Thymus (tissue), 11 donors: ENCODE measurements around the gene C4orf33. TPM values are rescaled to one million over a fixed set of nuclear protein-coding genes. Genes with fewer than 3 reads are reported as not detected.

Experiments
- DNase-seq, 9 donors: peaks; one replicate each; pipeline ENCODE4 v3.0.0-alpha.2; 2013; ENCODE audit warnings: low spot score in 9 of 9, low read depth in 6 of 9, missing footprints in 1 of 9
- H3K27ac ChIP-seq, 2 donors: one replicate each; pipeline ENCODE4 v1.5.1; 2013; ENCODE audit warnings: control low read depth in 1 of 2, low read depth in 1 of 2, low read length in 1 of 2, mild to moderate bottlenecking in 1 of 2, moderate library complexity in 1 of 2
- H3K27me3 ChIP-seq, 2 donors: one replicate each; pipeline ENCODE4 v1.5.1; 2013; ENCODE audit warnings: low read length in 1 of 2; ENCODE audit not compliant: control insufficient read depth in 2 of 2, insufficient read depth in 1 of 2
- H3K36me3 ChIP-seq, 2 donors: one replicate each; pipeline ENCODE4 v1.5.1; 2013; ENCODE audit warnings: low read length in 1 of 2, mild to moderate bottlenecking in 1 of 2, moderate library complexity in 1 of 2; ENCODE audit not compliant: control insufficient read depth in 2 of 2, insufficient read depth in 2 of 2
- H3K4me1 ChIP-seq, 2 donors: one replicate each; pipeline ENCODE4 v1.5.1; 2013; ENCODE audit warnings: low read length in 2 of 2; ENCODE audit not compliant: control insufficient read depth in 2 of 2, insufficient read depth in 2 of 2
- H3K4me3 ChIP-seq, 2 donors: one replicate each; pipeline ENCODE4 v1.5.1; 2013; ENCODE audit warnings: low read length in 2 of 2, control low read depth in 1 of 2, mild to moderate bottlenecking in 1 of 2
- H3K9me3 ChIP-seq, 2 donors: one replicate each; pipeline ENCODE4 v1.5.1; 2013; ENCODE audit warnings: low read length in 1 of 2, mild to moderate bottlenecking in 1 of 2; ENCODE audit not compliant: control insufficient read depth in 2 of 2, insufficient read depth in 1 of 2
- WGBS: extraction: QIAGEN DNeasy Blood & Tissue Kit; methylation state at CpG from one replicate; pipeline ENCODE4 v1.1.7; 2013; 5-methylcytosine and 5-hydroxymethylcytosine counted together
- polyA plus RNA-seq: library from polyadenylated mRNA; stranded (reverse); fragments of 200-250 nt; gene quantifications from one replicate; pipeline ENCODE4 v1.2.3, GENCODE V29; 2013
- total RNA-seq: library from RNA; stranded (reverse); fragments of 120-200 nt; gene quantifications from one replicate; pipeline ENCODE4 v1.2.4, GENCODE V29; 2013
- donor health status: healthy.

The C4orf33 gene
- total and polyA plus RNA-seq, 2 donors: 10.3 to 14.9 TPM

DNA sequence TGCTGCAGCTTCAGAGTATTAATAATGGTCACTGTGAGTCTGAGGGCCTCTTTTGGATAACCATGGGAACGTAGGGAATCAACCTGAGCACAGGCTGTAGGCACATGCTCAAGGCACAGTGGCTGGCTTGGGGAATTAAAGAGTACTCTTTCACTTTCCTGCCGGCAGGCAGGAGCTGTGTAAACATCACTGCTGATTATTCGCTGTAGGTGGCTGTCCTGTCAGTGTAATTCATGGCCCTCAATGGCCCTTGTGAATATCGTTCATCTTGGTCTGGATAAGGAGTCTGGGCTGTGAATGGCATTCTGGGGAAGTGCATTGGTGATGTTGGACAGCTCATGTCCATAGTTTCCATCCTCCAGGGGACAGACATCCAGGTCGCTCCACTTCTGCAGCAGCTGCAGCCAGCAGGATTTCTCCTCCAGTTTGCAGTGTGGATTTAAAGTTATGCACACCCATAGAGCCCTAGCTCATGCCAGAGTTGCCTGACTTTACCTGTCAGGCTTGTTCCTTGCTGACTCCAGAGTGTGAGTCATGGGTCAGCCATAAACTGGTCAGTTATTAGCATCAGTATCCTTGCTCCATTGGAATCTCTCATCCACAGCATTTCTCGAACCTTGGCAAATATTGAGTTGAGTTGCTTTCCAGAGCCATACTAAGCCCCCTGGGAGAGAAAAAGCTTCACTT lies 43.0 kb downstream of the C4orf33 start:
- WGBS: 76% methylated on average over 6 of the region's 6 CpGs
- Histone ChIP-seq H3K4me1 (no peaks in the 10 kb centered on the region), H3K36me3 (no peaks in the 10 kb centered on the region), H3K27ac (no peak overlapping the region), H3K27me3 (no peaks in the 10 kb centered on the region), H3K4me3 (no peak overlapping the region), H3K9me3 (no peaks in the 10 kb centered on the region)
- DNase-seq: no peak

DNA sequence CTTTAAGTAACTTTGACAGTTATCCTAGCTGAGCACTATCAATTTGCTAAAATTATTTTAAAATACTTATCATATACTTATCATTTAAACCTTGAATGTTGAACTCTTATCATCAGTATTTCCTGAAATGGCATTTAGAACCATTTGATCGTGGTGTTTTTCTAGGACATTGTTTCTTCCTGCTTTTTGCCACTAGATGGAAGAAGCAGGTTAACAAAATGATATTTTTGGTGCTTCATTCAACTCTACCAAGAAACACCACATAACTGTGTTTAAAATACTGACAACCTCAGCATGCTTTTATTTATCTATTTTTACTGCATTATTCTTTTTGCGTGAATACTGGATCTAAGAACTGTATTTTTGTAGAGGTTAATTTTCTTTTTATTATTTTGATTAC lies 44.6 kb downstream of the C4orf33 start:
- WGBS: 74% methylated on average over 2 of the region's 2 CpGs
- no peak for DNase-seq
- no peaks in the 10 kb centered on the region for H3K27me3 ChIP-seq
- no peaks in the 10 kb centered on the region for H3K4me1 ChIP-seq
- no peaks in the 10 kb centered on the region for H3K9me3 ChIP-seq
- no peaks in the 10 kb centered on the region for H3K36me3 ChIP-seq
- H3K27ac ChIP-seq: no peak overlapping the region
- no peak overlapping the region for H3K4me3 ChIP-seq

DNA sequence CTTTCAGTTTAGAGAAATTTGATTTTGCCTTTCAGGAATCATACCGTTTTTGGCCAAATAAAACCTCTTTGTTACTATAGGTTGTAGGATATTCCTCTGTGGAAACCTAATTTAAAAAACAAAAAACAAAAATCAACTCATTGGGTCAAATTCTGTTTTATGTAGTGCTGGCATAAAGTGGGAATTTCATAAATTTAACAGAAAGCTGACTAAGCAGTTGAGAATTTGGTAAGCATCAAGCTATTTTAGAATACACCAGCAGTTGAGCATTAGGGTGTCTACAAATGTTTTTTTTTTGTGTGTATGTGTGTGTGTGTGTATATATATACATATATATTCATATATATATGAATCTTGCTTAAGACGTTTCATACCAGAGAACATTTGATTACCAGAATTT lies 47.4 kb downstream of the C4orf33 start:
- no peaks in the 10 kb centered on the region for H3K4me1 ChIP-seq
- no peak for DNase-seq
- H3K27ac ChIP-seq: no peak overlapping the region
- H3K36me3 ChIP-seq: no peaks in the 10 kb centered on the region
- no peaks in the 10 kb centered on the region for H3K27me3 ChIP-seq
- no peak overlapping the region for H3K4me3 ChIP-seq
- H3K9me3 ChIP-seq: no peaks in the 10 kb centered on the region
- WGBS: 44% methylated on average over 2 of the region's 2 CpGs

DNA sequence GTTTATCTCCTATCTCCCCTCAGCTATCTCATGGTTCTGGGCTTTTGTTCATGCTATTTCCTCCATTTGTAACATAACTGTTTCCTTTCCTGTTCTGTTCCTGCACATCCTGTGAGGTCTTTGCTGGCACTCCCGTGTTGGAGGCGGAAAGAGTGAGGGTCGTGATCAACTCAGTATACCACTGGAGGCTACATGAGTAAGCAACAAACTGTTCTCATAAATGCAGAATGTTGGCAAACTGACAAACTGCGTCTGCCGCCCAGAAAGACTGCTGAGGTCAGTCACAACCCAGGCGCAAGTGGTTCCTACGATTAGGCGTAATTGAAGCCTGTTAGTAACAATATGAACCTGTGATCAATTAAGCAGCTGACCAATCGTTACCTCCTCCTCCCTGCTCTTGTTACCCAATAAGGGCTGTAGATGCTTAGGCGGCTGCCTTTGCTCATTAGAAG lies 48.8 kb downstream of the C4orf33 start:
- Histone ChIP-seq H3K9me3 (no peaks in the 10 kb centered on the region), H3K36me3 (no peaks in the 10 kb centered on the region), H3K27ac (no peak overlapping the region), H3K27me3 (no peaks in the 10 kb centered on the region), H3K4me3 (no peak overlapping the region), H3K4me1 (no peaks in the 10 kb centered on the region)
- no peak for DNase-seq
- 84% methylated on average over 10 of the region's 10 CpGs for WGBS

DNA sequence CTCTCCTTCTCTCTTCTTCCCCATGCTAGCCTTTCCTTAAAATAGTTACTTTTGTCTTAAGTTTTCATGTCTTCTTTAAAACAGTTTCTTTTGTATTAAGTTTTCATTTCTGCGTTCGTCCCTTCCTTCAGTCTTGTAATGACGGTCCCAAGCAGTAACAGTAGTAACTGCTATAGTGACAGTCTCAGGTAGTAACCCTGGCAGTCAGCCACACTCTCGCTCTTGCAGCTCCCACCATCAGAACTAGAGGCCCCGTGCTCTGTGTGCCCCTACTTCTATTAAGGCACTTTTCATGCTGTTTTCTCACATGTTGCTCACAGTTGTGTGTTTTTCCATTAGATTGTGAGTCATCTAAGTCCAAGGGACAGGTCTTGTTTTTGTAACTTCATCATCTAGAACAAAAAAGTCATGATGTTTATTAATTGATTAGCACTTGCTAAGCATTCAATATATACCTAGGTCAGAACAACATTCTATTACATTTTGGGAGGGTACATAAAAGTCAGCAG lies 49.3 kb downstream of the C4orf33 start:
- DNase-seq: no peak
- no peaks in the 10 kb centered on the region for H3K4me1 ChIP-seq
- H3K27me3 ChIP-seq: no peaks in the 10 kb centered on the region
- H3K4me3 ChIP-seq: no peak overlapping the region
- 95% methylated on average over 5 of the region's 5 CpGs for WGBS
- H3K9me3 ChIP-seq: no peaks in the 10 kb centered on the region
- no peaks in the 10 kb centered on the region for H3K36me3 ChIP-seq
- no peak overlapping the region for H3K27ac ChIP-seq

DNA sequence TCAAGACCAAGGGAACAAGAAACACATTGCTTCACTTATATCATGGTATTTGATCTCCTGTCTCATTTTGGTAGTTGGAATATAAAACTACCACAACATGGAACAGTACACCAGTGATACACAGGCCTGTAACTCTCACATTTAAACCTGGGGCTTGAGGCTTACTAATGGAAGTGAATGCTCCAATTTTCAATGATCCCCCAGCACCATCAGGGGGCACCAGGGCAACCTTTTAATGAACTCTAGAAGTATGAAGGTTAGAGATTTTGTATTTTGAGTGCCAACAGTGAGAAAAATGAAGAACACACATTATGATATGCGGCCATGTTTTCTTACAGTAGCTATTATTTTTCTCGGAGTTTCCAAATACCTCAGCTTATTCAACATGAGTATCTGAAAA lies 50.7 kb downstream of the C4orf33 start:
- Histone ChIP-seq H3K4me1 (no peaks in the 10 kb centered on the region), H3K27ac (no peak overlapping the region), H3K36me3 (no peaks in the 10 kb centered on the region), H3K9me3 (no peaks in the 10 kb centered on the region), H3K27me3 (no peaks in the 10 kb centered on the region), H3K4me3 (no peak overlapping the region)
- WGBS: 99% methylated on average over 2 of the region's 2 CpGs
- DNase-seq: no peak

DNA sequence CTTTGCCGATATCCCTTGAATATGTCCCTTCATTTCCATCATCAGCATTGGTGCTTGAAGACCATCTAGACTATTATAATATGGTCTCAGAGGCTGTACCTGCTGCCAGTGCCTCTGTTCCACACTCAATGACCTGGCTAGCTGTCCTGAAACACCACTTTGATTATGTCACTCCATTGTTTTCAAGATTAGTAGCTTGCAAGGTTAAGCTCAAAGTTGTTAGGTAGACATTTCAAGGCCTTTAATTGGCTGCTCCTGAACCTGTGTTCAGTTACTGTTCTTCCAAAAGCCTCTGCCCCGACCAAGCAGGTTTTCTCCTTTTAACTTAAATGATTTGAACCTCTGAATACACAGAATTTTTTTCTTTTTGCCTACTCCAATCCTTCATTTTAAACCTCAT lies 52.9 kb downstream of the C4orf33 start:
- H3K36me3 ChIP-seq: no peaks in the 10 kb centered on the region
- WGBS: 93% methylated on average over 2 of the region's 2 CpGs
- H3K27me3 ChIP-seq: no peaks in the 10 kb centered on the region
- H3K27ac ChIP-seq: no peak overlapping the region
- H3K4me3 ChIP-seq: no peak overlapping the region
- no peaks in the 10 kb centered on the region for H3K9me3 ChIP-seq
- H3K4me1 ChIP-seq: no peaks in the 10 kb centered on the region
- no peak for DNase-seq

DNA sequence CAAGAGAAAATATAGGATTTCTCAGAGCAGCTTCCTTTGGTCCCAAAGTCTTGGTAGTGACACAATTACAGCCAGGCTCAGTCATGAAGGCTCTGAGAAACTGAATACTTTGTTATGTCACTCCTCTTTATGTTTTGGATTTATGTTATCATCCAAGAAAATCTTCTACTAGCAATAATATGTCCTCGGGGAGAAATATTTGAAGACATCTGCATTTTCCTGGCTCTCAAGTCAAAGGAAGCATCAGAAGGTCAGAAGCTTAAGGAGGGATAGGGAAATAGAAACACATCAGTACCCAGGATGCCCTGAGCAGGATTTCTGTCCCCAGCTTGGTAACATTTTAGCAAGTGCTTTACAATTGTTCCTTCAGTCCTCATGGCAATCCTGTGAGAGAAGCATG lies 54.0 kb downstream of the C4orf33 start:
- WGBS: 75% methylated on average over 1 of the region's 1 CpG
- Histone ChIP-seq H3K4me3 (no peak overlapping the region), H3K9me3 (no peaks in the 10 kb centered on the region), H3K27ac (no peak overlapping the region), H3K4me1 (no peaks in the 10 kb centered on the region), H3K36me3 (no peaks in the 10 kb centered on the region), H3K27me3 (no peaks in the 10 kb centered on the region)
- no peak for DNase-seq

DNA sequence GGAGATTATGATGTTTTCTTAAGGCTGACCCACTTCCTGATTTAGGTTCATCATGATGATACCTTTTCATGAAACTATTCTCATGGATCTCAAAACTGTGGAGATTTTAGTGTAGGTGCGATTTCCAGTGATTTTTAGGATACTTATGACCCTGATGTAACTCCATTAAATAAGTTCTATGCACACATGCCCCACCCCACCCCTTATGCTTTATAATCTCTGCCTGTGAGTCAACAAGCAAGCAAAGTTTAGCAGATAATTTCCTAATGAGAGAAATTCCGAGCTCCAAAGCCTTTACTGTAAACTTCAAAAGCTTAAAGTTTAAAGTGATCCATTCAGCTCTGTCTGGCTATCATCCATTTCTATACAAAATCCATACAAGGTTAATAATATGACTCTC lies 56.4 kb downstream of the C4orf33 start:
- H3K27ac ChIP-seq: no peak overlapping the region
- no peaks in the 10 kb centered on the region for H3K36me3 ChIP-seq
- H3K4me1 ChIP-seq: no peaks in the 10 kb centered on the region
- H3K4me3 ChIP-seq: no peak overlapping the region
- no peaks in the 10 kb centered on the region for H3K27me3 ChIP-seq
- WGBS: 90% methylated on average over 2 of the region's 2 CpGs
- no peaks in the 10 kb centered on the region for H3K9me3 ChIP-seq
- no peak for DNase-seq
